Testis (tissue), 3 donors: ENCODE data around the gene PSMC5. TPM values are rescaled to one million over a fixed set of nuclear protein-coding genes. Genes with fewer than 3 reads are reported as not detected.

Experiments
- DNase-seq: peaks from one replicate; pipeline ENCODE4 v3.0.0-alpha.2; 2019
- H3K27ac ChIP-seq, 2 donors: fragments of 200-600 bp; sonication (generic); one replicate each; pipeline ENCODE4 v1.5.1; 2019
- H3K27me3 ChIP-seq: fragments of 200-600 bp; sonication (generic); one replicate; pipeline ENCODE4 v1.5.1; 2019
- H3K36me3 ChIP-seq: fragments of 200-600 bp; sonication (generic); one replicate; pipeline ENCODE4 v1.5.1; 2017; ENCODE audit warnings: low read depth; ENCODE audit errors: missing control alignments
- H3K4me1 ChIP-seq: fragments of 200-600 bp; sonication (generic); one replicate; pipeline ENCODE4 v1.5.1; 2019
- H3K4me3 ChIP-seq, 2 donors: fragments of 200-600 bp; sonication (generic); one replicate each; pipeline ENCODE4 v1.5.1; 2017 to 2019
- H3K9me3 ChIP-seq: fragments of 200-600 bp; sonication (generic); one replicate; pipeline ENCODE4 v1.5.1; 2017
- POLR2A ChIP-seq: fragments of 450-650 bp; IDR thresholded peaks from one replicate; pipeline ENCODE4 v1.6.1; 2017; ENCODE audit warnings: antibody characterized with exemption, mild to moderate bottlenecking, moderate library complexity
- WGBS, 2 donors: methylation state at CpG; one replicate each; pipeline ENCODE4 v1.1.5; 2018; 5-methylcytosine and 5-hydroxymethylcytosine counted together
- intact Hi-C: fragments of 100-400 bp; cut with DNase I; formaldehyde crosslinking; loops from one replicate; pipeline ENCODE4 v1.15.1; 2023; ENCODE audit warnings: low total_unique reads
- polyA plus RNA-seq: library from polyadenylated mRNA; stranded (reverse); fragments of 350-450 nt; fragmentation: Illumina TruSeq; extraction: RNeasy Lipid Tissue Mini Kit (QIAGEN cat#74804); gene quantifications from one replicate; pipeline ENCODE4 v1.2.3, GENCODE V29; 2014; ENCODE audit warnings: low read depth, low replicate concordance; ENCODE audit not compliant: insufficient read depth
- total RNA-seq, 2 donors: library from RNA; depleted of rRNA; stranded (reverse); fragments of >200 nt; gene quantifications; one replicate each; pipeline ENCODE4 v1.2.3, GENCODE V29; 2016
- TF ChIP-seq, protein P1 (sequence below), 3 experiments: fragments of 450-650 bp in 2 of 3; fragments of 200-600 bp in 1 of 3; sonication (generic) in 1 of 3; IDR thresholded peaks; one replicate each; pipeline ENCODE4 v1.5.1; 2016 to 2019; ENCODE audit warnings: antibody characterized with exemption in 3 of 3, mild to moderate bottlenecking in 2 of 3, moderate library complexity in 1 of 3

The PSMC5 gene
- total and polyA plus RNA-seq, 3 donors from 2014 or later, result 121 to 269 (median 145) TPM

DNA sequence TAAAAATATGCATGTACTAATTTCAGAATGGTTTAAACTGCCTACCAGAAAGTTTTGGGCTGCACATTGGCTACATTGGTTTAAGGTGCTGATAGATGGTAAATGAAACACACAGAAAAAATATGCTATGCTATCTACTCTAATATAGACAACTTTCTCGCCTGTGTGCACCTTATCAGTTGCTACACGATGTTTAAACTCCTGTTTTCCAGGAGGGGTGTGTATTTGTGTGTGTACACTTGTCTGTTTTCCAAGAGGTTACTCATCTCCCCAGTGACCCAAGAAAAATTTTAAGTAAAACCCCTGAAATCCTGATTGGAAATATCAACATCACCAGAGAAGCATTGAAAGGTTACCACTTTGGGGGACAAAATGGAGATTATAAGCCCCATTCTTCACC, 21.6 kb upstream of the PSMC5 start:
- no peak for DNase-seq
- Histone ChIP-seq H3K4me3 (no peak overlapping the region), H3K36me3 (no peaks in the 10 kb centered on the region), H3K27me3 (no peaks in the 10 kb centered on the region), H3K27ac (no peak overlapping the region), H3K4me1 (no peaks in the 10 kb centered on the region), H3K9me3 (no peaks in the 10 kb centered on the region)
- intact Hi-C loops, result no loop called here
- WGBS, 2 donors, result 60 to 72% methylated on average over 2 of the region's 2 CpGs
- no peak for TF ChIP-seq POLR2A
- TF ChIP-seq, protein P1, sequence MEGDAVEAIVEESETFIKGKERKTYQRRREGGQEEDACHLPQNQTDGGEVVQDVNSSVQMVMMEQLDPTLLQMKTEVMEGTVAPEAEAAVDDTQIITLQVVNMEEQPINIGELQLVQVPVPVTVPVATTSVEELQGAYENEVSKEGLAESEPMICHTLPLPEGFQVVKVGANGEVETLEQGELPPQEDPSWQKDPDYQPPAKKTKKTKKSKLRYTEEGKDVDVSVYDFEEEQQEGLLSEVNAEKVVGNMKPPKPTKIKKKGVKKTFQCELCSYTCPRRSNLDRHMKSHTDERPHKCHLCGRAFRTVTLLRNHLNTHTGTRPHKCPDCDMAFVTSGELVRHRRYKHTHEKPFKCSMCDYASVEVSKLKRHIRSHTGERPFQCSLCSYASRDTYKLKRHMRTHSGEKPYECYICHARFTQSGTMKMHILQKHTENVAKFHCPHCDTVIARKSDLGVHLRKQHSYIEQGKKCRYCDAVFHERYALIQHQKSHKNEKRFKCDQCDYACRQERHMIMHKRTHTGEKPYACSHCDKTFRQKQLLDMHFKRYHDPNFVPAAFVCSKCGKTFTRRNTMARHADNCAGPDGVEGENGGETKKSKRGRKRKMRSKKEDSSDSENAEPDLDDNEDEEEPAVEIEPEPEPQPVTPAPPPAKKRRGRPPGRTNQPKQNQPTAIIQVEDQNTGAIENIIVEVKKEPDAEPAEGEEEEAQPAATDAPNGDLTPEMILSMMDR (IDR thresholded peaks at IDR 0.05), result no peak

DNA sequence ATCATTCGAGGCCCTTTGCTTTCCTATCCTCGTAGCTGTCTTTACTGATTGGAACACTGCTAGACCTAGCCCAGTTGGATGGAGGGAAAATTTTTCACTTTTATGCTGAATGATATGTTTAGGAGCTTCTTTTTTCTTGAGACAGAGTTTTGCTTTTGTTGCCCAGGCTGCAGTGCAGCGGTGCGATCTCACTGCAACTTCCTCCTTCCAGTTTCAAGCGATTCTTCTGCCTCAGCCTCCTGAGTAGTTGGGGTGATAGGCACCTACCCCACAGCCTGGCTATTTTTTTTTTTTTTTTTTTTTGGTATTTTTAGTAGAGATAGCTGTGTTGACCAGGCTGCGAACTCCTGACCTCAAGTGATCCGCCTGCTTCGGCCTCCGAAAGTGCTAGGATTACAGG, 17.3 kb upstream of the PSMC5 start:
- Histone ChIP-seq H3K4me3 (no peak overlapping the region), H3K9me3 (no peaks in the 10 kb centered on the region), H3K4me1 (no peaks in the 10 kb centered on the region), H3K36me3 (no peaks in the 10 kb centered on the region), H3K27me3 (no peaks in the 10 kb centered on the region), H3K27ac (no peak overlapping the region)
- intact Hi-C loops, result loop anchor here (10.0 kb wide), 1 partner anchor 185 kb away; the partner anchor contains the start of gene MAP3K3
- TF ChIP-seq, protein P1 (IDR thresholded peaks at IDR 0.05), result no peak
- no peak for TF ChIP-seq POLR2A
- WGBS, 2 donors, result 85 to 92% methylated on average over 9 of the region's 9 CpGs
- no peak for DNase-seq

DNA sequence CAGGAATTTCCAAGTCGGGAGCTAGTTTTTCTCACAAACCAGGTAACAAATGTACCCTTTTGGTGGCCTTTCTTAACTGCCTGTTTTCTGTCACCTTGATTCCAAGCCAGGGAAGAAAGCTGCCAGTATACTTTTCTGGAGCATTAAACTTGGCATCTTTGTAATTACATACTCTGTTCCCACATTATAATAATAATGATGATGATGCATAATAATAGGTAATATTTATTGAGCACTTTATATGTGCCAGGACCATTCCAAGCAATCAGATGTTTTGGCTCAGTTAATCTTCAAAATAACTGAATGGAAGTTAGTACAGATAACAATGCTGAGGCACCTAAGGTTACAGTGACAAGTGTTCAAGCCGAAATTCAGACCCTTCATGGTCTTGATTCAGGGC, 11.1 kb upstream of the PSMC5 start:
- 78 to 89% methylated on average over 2 of the region's 2 CpGs for WGBS, 2 donors

DNA sequence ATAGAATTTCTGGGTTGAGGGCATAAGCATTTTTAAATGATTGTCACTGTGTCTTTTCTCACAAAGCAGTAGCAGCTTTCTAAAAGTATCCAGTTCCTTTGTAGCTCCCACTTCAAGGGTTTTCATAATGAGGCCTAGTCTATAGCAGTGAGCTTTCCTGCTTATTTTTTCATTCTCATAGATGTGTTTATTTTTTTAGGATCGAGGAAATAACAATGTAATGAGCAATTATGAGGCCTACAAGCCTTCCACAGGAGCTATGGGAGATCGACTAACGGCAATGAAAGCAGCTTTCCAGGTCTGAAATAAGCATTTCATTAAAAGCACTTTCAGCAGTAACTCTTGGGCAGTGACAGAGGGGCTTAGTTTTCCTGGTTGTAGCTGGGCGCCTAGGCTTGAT, 10.6 kb upstream of the PSMC5 start:
- no peak for DNase-seq
- intact Hi-C loops, result loop anchor here (10.0 kb wide), 1 partner anchor 192 kb away; the partner anchor contains the start of gene MAP3K3
- WGBS, 2 donors, result 88 to 95% methylated on average over 4 of the region's 4 CpGs
- Histone ChIP-seq H3K4me3 (no peak overlapping the region), H3K27me3 (no peaks in the 10 kb centered on the region), H3K27ac (no peak overlapping the region), H3K9me3 (no peaks in the 10 kb centered on the region), H3K4me1 (no peaks in the 10 kb centered on the region), H3K36me3 (no peaks in the 10 kb centered on the region)
- TF ChIP-seq POLR2A, result no peak
- TF ChIP-seq, protein P1 (IDR thresholded peaks at IDR 0.05), result no peak

More for the DNA sequence above, 11.1 kb upstream of the PSMC5 start:
- no peaks in the 10 kb centered on the region for H3K9me3 ChIP-seq
- no peaks in the 10 kb centered on the region for H3K36me3 ChIP-seq
- no peak for DNase-seq
- no peak overlapping the region for H3K27ac ChIP-seq
- intact Hi-C loops, result loop anchor here (10.0 kb wide), 1 partner anchor 191 kb away; the partner anchor contains the start of gene MAP3K3
- no peak for TF ChIP-seq POLR2A
- TF ChIP-seq, protein P1 (IDR thresholded peaks at IDR 0.05), result no peak
- H3K27me3 ChIP-seq, result no peaks in the 10 kb centered on the region
- H3K4me1 ChIP-seq, result no peaks in the 10 kb centered on the region
- H3K4me3 ChIP-seq, result no peak overlapping the region

DNA sequence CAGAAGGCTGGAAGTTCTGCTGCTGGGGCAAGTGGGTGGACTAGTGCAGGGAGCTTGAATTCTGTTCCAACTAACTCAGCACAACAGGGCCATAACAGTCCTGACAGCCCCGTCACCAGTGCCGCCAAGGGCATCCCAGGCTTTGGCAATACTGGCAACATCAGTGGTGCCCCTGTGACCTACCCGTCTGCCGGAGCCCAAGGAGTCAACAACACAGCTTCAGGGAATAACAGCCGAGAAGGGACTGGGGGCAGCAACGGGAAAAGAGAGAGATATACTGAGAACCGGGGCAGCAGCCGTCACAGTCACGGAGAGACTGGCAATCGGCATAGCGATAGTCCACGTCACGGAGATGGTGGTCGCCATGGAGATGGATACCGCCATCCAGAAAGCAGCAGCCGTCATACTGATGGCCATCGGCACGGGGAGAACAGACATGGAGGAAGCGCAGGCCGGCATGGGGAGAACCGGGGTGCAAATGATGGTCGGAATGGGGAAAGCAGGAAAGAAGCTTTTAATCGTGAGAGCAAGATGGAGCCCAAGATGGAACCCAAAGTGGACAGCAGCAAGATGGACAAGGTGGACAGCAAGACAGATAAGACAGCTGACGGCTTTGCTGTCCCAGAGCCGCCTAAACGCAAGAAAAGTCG, 9.4 kb upstream of the PSMC5 start:
- intact Hi-C loops, result loop anchor here (10.0 kb wide), 1 partner anchor 193 kb away; the partner anchor contains the start of gene MAP3K3

More for the DNA sequence above, 9.4 kb upstream of the PSMC5 start:
- no peaks in the 10 kb centered on the region for H3K9me3 ChIP-seq
- WGBS, 2 donors, result 92% methylated on average over 26 to 27 of the region's 27 CpGs
- H3K36me3 ChIP-seq, result no peaks in the 10 kb centered on the region
- H3K4me1 ChIP-seq, result no peaks in the 10 kb centered on the region
- H3K4me3 ChIP-seq, result no peak overlapping the region
- no peak for DNase-seq
- TF ChIP-seq, protein P1 (IDR thresholded peaks at IDR 0.05), result no peak
- no peak for TF ChIP-seq POLR2A
- no peak overlapping the region for H3K27ac ChIP-seq
- H3K27me3 ChIP-seq, result no peaks in the 10 kb centered on the region
